HG02588 (cell line): ENCODE results near the gene MUC2.

Experiments
- ATAC-seq: cut with Tn5 transposase; IDR thresholded peaks from one replicate; pipeline ENCODE4 v1.9.1; 2021; ENCODE audit warnings: mild to moderate bottlenecking, moderate library complexity; ENCODE audit not compliant: unreplicated experiment

Gene MUC2

GRCh38 chr11:1085440-1086170, 10.9 kb downstream of the MUC2 start:
- ATAC-seq, result no peak

GRCh38 chr11:1086171-1087102, 11.8 kb downstream of the MUC2 start:
- ATAC-seq, result no peak

- no peak for ATAC-seq
Observed at GRCh38 chr11:1087279-1087960, 12.7 kb downstream of the MUC2 start.

GRCh38 chr11:1087961-1088926, 13.6 kb downstream of the MUC2 start:
- no peak for ATAC-seq

GRCh38 chr11:1088927-1089737, 14.5 kb downstream of the MUC2 start:
- no peak for ATAC-seq

- ATAC-seq, result no peak
Observed at GRCh38 chr11:1089738-1090599, 15.3 kb downstream of the MUC2 start.

- ATAC-seq, result no peak
Observed at GRCh38 chr11:1090600-1091331, 16.1 kb downstream of the MUC2 start.

GRCh38 chr11:1091332-1092083, 16.8 kb downstream of the MUC2 start:
- no peak for ATAC-seq

- ATAC-seq, result no peak
Observed at GRCh38 chr11:1092145-1092670, 17.5 kb downstream of the MUC2 start.

- no peak for ATAC-seq
Observed at GRCh38 chr11:1092919-1093318, 18.2 kb downstream of the MUC2 start.

GRCh38 chr11:1099519-1100355, 25.1 kb downstream of the MUC2 start:
- ATAC-seq, result no peak

GRCh38 chr11:1100417-1101245, 26.0 kb downstream of the MUC2 start:
- ATAC-seq, result no peak

- ATAC-seq, result no peak
Observed at GRCh38 chr11:1101318-1102089, 26.8 kb downstream of the MUC2 start.

- no peak for ATAC-seq
Observed at GRCh38 chr11:1102221-1102971, 27.7 kb downstream of the MUC2 start.
